H9 (cell line): ENCODE results near the gene AMMECR1. TPM values are rescaled to one million over a fixed set of nuclear protein-coding genes. Genes with fewer than 3 reads are reported as not detected.

Experiments used
- DNase-seq: peaks from one replicate; pipeline ENCODE4 v3.0.0-alpha.2; 2017
- H2AFZ ChIP-seq: one replicate; pipeline ENCODE4 v1.6.1; 2013; ENCODE audit warnings: mild to moderate bottlenecking, low read length, control low read depth, moderate library complexity
- H2AK5ac ChIP-seq: 2 replicates; pipeline ENCODE4 v1.6.1; 2013; ENCODE audit warnings: low read length, control low read depth, mixed read lengths; ENCODE audit not compliant: insufficient read length
- H2BK120ac ChIP-seq: one replicate; pipeline ENCODE4 v1.6.1; 2013; ENCODE audit warnings: low read depth, mild to moderate bottlenecking, low read length, control low read depth, inconsistent platforms; ENCODE audit not compliant: poor library complexity, severe bottlenecking
- H2BK12ac ChIP-seq: 2 replicates; pipeline ENCODE4 v1.6.1; 2013; ENCODE audit warnings: low read length, control low read depth, mixed read lengths, low read depth; ENCODE audit not compliant: insufficient read length
- H2BK15ac ChIP-seq: 2 replicates; pipeline ENCODE4 v1.6.1; 2013; ENCODE audit warnings: low read depth, low read length, control low read depth
- H2BK20ac ChIP-seq: one replicate; pipeline ENCODE4 v1.6.1; 2013; ENCODE audit warnings: low read depth, mild to moderate bottlenecking, low read length, control low read depth, inconsistent platforms; ENCODE audit not compliant: poor library complexity, severe bottlenecking
- H2BK5ac ChIP-seq: 2 replicates; pipeline ENCODE4 v1.6.1; 2013; ENCODE audit warnings: low read length, control low read depth, mixed read lengths; ENCODE audit not compliant: insufficient read length
- H3K14ac ChIP-seq: 2 replicates; pipeline ENCODE4 v1.6.1; 2013; ENCODE audit warnings: low read length, control low read depth; ENCODE audit not compliant: insufficient read depth
- H3K18ac ChIP-seq: 2 replicates; pipeline ENCODE4 v1.6.1; 2013; ENCODE audit warnings: low read depth, mild to moderate bottlenecking, mixed read lengths, low read length, control low read depth; ENCODE audit not compliant: insufficient read length
- H3K23ac ChIP-seq: 2 replicates; pipeline ENCODE4 v1.6.1; 2013; ENCODE audit warnings: low read length, control low read depth, mixed read lengths, low read depth; ENCODE audit not compliant: insufficient read length
- H3K23me2 ChIP-seq: 2 replicates; pipeline ENCODE4 v1.6.1; 2013; ENCODE audit warnings: low read depth, mild to moderate bottlenecking, mixed read lengths, low read length, control low read depth; ENCODE audit not compliant: insufficient read length, poor library complexity, severe bottlenecking
- H3K27ac ChIP-seq: 2 replicates; pipeline ENCODE4 v1.5.1; 2013; ENCODE audit warnings: low read length, control low read depth, mixed read lengths, low read depth; ENCODE audit not compliant: insufficient read length
- H3K27me3 ChIP-seq: 2 replicates; pipeline ENCODE4 v1.6.1; 2013; ENCODE audit warnings: low read length, control low read depth, inconsistent platforms; ENCODE audit not compliant: insufficient read depth
- H3K4ac ChIP-seq: 2 replicates; pipeline ENCODE4 v1.6.1; 2013; ENCODE audit warnings: low read depth, mild to moderate bottlenecking, control low read depth, inconsistent platforms, low read length, moderate library complexity
- H3K4me1 ChIP-seq: 2 replicates; pipeline ENCODE4 v1.6.1; 2013; ENCODE audit warnings: low read length, control low read depth, inconsistent platforms; ENCODE audit not compliant: insufficient read depth
- H3K4me2 ChIP-seq: 2 replicates; pipeline ENCODE4 v1.6.1; 2013; ENCODE audit warnings: low read length, control low read depth, mixed read lengths; ENCODE audit not compliant: insufficient read length, insufficient read depth
- H3K56ac ChIP-seq: 2 replicates; pipeline ENCODE4 v1.6.1; 2013; ENCODE audit warnings: low read depth, mild to moderate bottlenecking, mixed read lengths, low read length, control low read depth; ENCODE audit not compliant: insufficient read length
- H3K79me1 ChIP-seq: 2 replicates; pipeline ENCODE4 v1.6.1; 2013; ENCODE audit warnings: low read depth, mild to moderate bottlenecking, moderate library complexity, low read length, control low read depth, inconsistent platforms; ENCODE audit not compliant: insufficient read depth, poor library complexity, severe bottlenecking
- H3K79me2 ChIP-seq: 2 replicates; pipeline ENCODE4 v1.6.1; 2013; ENCODE audit warnings: low read length, control low read depth, inconsistent platforms; ENCODE audit not compliant: insufficient read depth
- H3K9ac ChIP-seq: 2 replicates; pipeline ENCODE4 v1.6.1; 2013; ENCODE audit warnings: low read length, control low read depth, mixed read lengths; ENCODE audit not compliant: insufficient read length; ENCODE audit errors: extremely low read depth
- H3K9me3 ChIP-seq: one replicate; pipeline ENCODE4 v1.6.1; 2013; ENCODE audit warnings: low read depth, low read length, inconsistent platforms; ENCODE audit not compliant: control insufficient read depth
- H3T11ph ChIP-seq: one replicate; pipeline ENCODE4 v1.6.1; 2013; ENCODE audit warnings: mild to moderate bottlenecking, low read length, control low read depth, inconsistent platforms
- H4K20me1 ChIP-seq: one replicate; pipeline ENCODE4 v1.6.1; 2013; ENCODE audit not compliant: control insufficient read depth, insufficient read length, insufficient read depth
- H4K5ac ChIP-seq: 2 replicates; pipeline ENCODE4 v1.6.1; 2013; ENCODE audit warnings: low read depth, mild to moderate bottlenecking, mixed read lengths, low read length, control low read depth; ENCODE audit not compliant: insufficient read length
- H4K8ac ChIP-seq: replicated peaks from 2 replicates; pipeline ENCODE4 v1.6.1; 2013; ENCODE audit warnings: low read length, control low read depth, mixed read lengths, low read depth; ENCODE audit not compliant: insufficient read length
- H4K91ac ChIP-seq: 2 replicates; pipeline ENCODE4 v1.6.1; 2013; ENCODE audit warnings: low read depth, mild to moderate bottlenecking, moderate library complexity, mixed read lengths, low read length, control low read depth; ENCODE audit not compliant: insufficient read length
- H3K27ac Mint-ChIP-seq, 3 experiments: 2 replicates in 2 of 3; 3 replicates in 1 of 3; pipeline ENCODE4 v1.8.0; 2020 to 2021; ENCODE audit warnings: mixed read lengths in 3 of 3, mild to moderate bottlenecking in 1 of 3, moderate library complexity in 1 of 3
- H3K27me3 Mint-ChIP-seq: 2 replicates; pipeline ENCODE4 v1.8.0; 2021; ENCODE audit warnings: low read depth, mild to moderate bottlenecking, moderate library complexity, mixed read lengths
- H3K36me3 Mint-ChIP-seq, 3 experiments: 2 replicates in 2 of 3; 3 replicates in 1 of 3; pipeline ENCODE4 v1.8.0; 2020 to 2021; ENCODE audit warnings: low read depth in 3 of 3, mixed read lengths in 3 of 3; ENCODE audit not compliant: insufficient read depth in 1 of 3
- H3K4me1 Mint-ChIP-seq, 2 experiments: 2 replicates each; pipeline ENCODE4 v1.8.0; 2020; ENCODE audit warnings: mixed read lengths in 2 of 2
- H3K4me3 Mint-ChIP-seq, 2 experiments: 2 replicates in 1 of 2; 3 replicates in 1 of 2; pipeline ENCODE4 v1.8.0; 2020 to 2021; ENCODE audit warnings: mild to moderate bottlenecking in 2 of 2, mixed read lengths in 2 of 2, moderate library complexity in 1 of 2
- H3K9me3 Mint-ChIP-seq, 2 experiments: 2 replicates in 1 of 2; 3 replicates in 1 of 2; pipeline ENCODE4 v1.8.0; 2020; ENCODE audit warnings: mild to moderate bottlenecking in 2 of 2, mixed read lengths in 2 of 2, moderate library complexity in 1 of 2
- CTCF ChIP-seq: fragments of 200-600 bp; sonication (generic); conservative IDR thresholded peaks from 3 replicates; pipeline ENCODE4 v1.8.0; 2021; ENCODE audit warnings: antibody characterized with exemption, mild to moderate bottlenecking
- WGBS: extraction: QIAGEN DNeasy Blood & Tissue Kit; methylation state at CpG from one replicate; pipeline ENCODE4 v1.1.7; 2013; ENCODE audit warnings: missing lambda C conversion rate, low lambda C conversion rate, mixed read lengths; ENCODE audit not compliant: insufficient read length; ENCODE audit errors: extremely low coverage; 5-methylcytosine and 5-hydroxymethylcytosine counted together
- total RNA-seq: library from RNA; stranded (reverse); gene quantifications from 2 replicates; pipeline ENCODE4 v1.2.1, GENCODE V29; 2021

Gene AMMECR1
- total RNA-seq, 1 experiment from 2014 or later, result 28.5 TPM

GRCh38 chrX:110277609-110278008 is 40.3 kb downstream of the AMMECR1 start:
- Mint-ChIP-seq H3K4me1 (peaks cover 12 to 22% of the 10 kb centered on the region in 2 experiments), H3K4me3 (no peak overlapping the region), H3K36me3 (peaks cover 0 to 8% (median 2%) of the 10 kb centered on the region in 3 experiments; a peak in 3 of 7 replicates), H3K9me3 (no peaks in the 10 kb centered on the region), H3K27me3 (no peaks in the 10 kb centered on the region), H3K27ac (no peak overlapping the region)
- Histone ChIP-seq H2AK5ac (no peak overlapping the region), H3T11ph (no peak overlapping the region), H3K27me3 (no peaks in the 10 kb centered on the region), H4K20me1 (no peaks in the 10 kb centered on the region), H3K9ac (no peak overlapping the region), H3K23ac (no peak overlapping the region), H3K79me1 (peaks cover 2% of the 10 kb centered on the region), H2BK15ac (no peak overlapping the region), H2BK12ac (no peak overlapping the region), H3K27ac (no peak overlapping the region), H3K4me2 (no peak overlapping the region), H3K23me2 (no peaks in the 10 kb centered on the region), H2AFZ (no peak overlapping the region), H3K4me1 (no peaks in the 10 kb centered on the region), H4K91ac (no peak overlapping the region), H4K8ac (no peak overlapping the region), H3K56ac (no peak overlapping the region), H3K9me3 (no peaks in the 10 kb centered on the region), H4K5ac (no peak overlapping the region), H2BK20ac (no peak overlapping the region), H3K4ac (no peak overlapping the region), H2BK120ac (no peak overlapping the region), H3K79me2 (no peaks in the 10 kb centered on the region), H3K18ac (no peak overlapping the region), H3K14ac (no peak overlapping the region), H2BK5ac (no peak overlapping the region)
- no peak for TF ChIP-seq CTCF
- WGBS, result no CpG with 5 or more reads among the region's 1 CpG
- DNase-seq, result no peak
